Karpas-422 (cell line): ENCODE results near the gene NPEPPS. TPM values are rescaled to one million over a fixed set of nuclear protein-coding genes. Genes with fewer than 3 reads are reported as not detected.

Experiments used
- DNase-seq: peaks from one replicate; pipeline ENCODE4 v3.0.0-alpha.2; 2015
- H2AFZ ChIP-seq: fragments of 200-600 bp; sonication (generic); 2 replicates; pipeline ENCODE4 v1.6.1; 2014; ENCODE audit warnings: antibody characterized with exemption, low read length, mixed read lengths
- H3K27ac ChIP-seq: fragments of 200-600 bp; sonication (generic); 2 replicates; pipeline ENCODE4 v1.5.1; 2014; ENCODE audit warnings: mild to moderate bottlenecking, low read length, moderate library complexity
- H3K27me3 ChIP-seq: fragments of 200-600 bp; sonication (generic); 2 replicates; pipeline ENCODE4 v1.6.1; 2014; ENCODE audit warnings: low read length, mixed read lengths
- H3K36me3 ChIP-seq: fragments of 200-600 bp; sonication (generic); 2 replicates; pipeline ENCODE4 v1.6.1; 2014; ENCODE audit warnings: low read length, mixed read lengths; ENCODE audit not compliant: insufficient read depth
- H3K4me1 ChIP-seq: fragments of 200-600 bp; sonication (generic); 2 replicates; pipeline ENCODE4 v1.6.1; 2014; ENCODE audit warnings: mild to moderate bottlenecking, low read length, mixed read lengths
- H3K4me2 ChIP-seq: fragments of 200-600 bp; sonication (generic); 2 replicates; pipeline ENCODE4 v1.6.1; 2014; ENCODE audit warnings: low read length, low read depth, mild to moderate bottlenecking; ENCODE audit not compliant: poor library complexity, severe bottlenecking
- H3K4me3 ChIP-seq: fragments of 200-600 bp; sonication (generic); 2 replicates; pipeline ENCODE4 v1.5.1; 2014; ENCODE audit warnings: mild to moderate bottlenecking, antibody characterized with exemption, low read length, mixed read lengths
- H3K79me2 ChIP-seq: fragments of 200-600 bp; sonication (generic); 2 replicates; pipeline ENCODE4 v1.6.1; 2014; ENCODE audit warnings: mild to moderate bottlenecking, low read length, mixed read lengths
- H3K9ac ChIP-seq: fragments of 200-600 bp; sonication (generic); 2 replicates; pipeline ENCODE4 v1.6.0; 2014; ENCODE audit warnings: low read length
- H3K9me2 ChIP-seq: fragments of 200-600 bp; sonication (generic), shearing (Covaris generic); replicated peaks from 2 replicates; pipeline ENCODE4 v1.6.0; 2014; ENCODE audit warnings: mild to moderate bottlenecking, low read length, moderate library complexity; ENCODE audit not compliant: insufficient read depth
- H3K9me3 ChIP-seq: fragments of 300-700, 200-600 bp; sonication (generic); 2 replicates; pipeline ENCODE4 v1.6.1; 2014; ENCODE audit warnings: low read length, mixed read lengths
- H4K20me1 ChIP-seq: fragments of 200-600 bp; sonication (generic); 2 replicates; pipeline ENCODE4 v1.6.1; 2014; ENCODE audit warnings: mild to moderate bottlenecking, antibody characterized with exemption, low read length, low read depth; ENCODE audit not compliant: insufficient read depth
- small RNA-seq: library from RNA; depleted of rRNA; stranded (forward); fragments of <200 nt; gene quantifications from one replicate; pipeline ENCODE3, GENCODE V24; 2014
- total RNA-seq: library from RNA; depleted of rRNA; stranded (reverse); fragments of >200 nt; shearing (Covaris generic); gene quantifications from 2 replicates; pipeline ENCODE4 v1.2.3, GENCODE V29; 2014; ENCODE audit warnings: low replicate concordance; rRNA removed

Gene NPEPPS
- total RNA-seq, 1 experiment from 2014 or later, result 64.4 TPM

DNA sequence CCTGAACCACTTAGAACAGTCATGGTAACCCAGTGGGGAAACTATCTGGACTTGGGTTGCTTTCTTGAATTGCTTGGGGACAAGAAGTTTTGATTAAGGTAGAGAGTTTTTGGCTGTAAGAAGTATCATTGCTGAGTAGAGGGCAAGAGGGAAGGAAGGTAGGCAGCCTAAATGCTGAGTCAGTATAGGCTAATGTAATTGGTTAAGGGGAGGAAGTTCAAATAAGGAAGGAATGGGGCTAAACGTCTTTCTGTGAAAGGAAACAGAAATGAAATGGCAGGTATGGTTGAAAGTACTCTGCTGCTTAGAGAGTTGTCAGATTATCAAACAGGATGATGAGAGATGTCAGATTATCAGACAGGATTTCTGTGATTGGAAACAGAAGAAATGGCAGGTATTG lies 139.2 kb downstream of the NPEPPS start:
- Histone ChIP-seq H3K9ac (no peak overlapping the region), H3K9me2 (no peaks in the 10 kb centered on the region), H3K4me3 (no peak overlapping the region), H3K79me2 (peaks cover 20% of the 10 kb centered on the region), H3K36me3 (peaks cover 79% of the 10 kb centered on the region), H4K20me1 (peaks cover 19% of the 10 kb centered on the region; the same call in 1 of the 2 replicates), H3K27me3 (no peaks in the 10 kb centered on the region), H2AFZ (no peak overlapping the region), H3K4me1 (no peaks in the 10 kb centered on the region), H3K4me2 (no peak overlapping the region), H3K9me3 (no peaks in the 10 kb centered on the region), H3K27ac (no peak overlapping the region)
- DNase-seq, result no peak

Small RNAs within 50 kb of the gene (small RNA-seq; reads per million reads assigned to genes)
- not detected for gene RF00019

Other genes starting within 250 kb of the NPEPPS start
- gene EFCAB13, start 207.2 kb upstream of the NPEPPS start, total RNA-seq, result 0.58 and 1.0 TPM in 2 replicates
- gene KPNB1, start 118.8 kb downstream of the NPEPPS start, total RNA-seq, result 152 and 184 TPM in 2 replicates
- 0.25 and 0.56 TPM in 2 replicates for gene TBKBP1, start 163.1 kb downstream of the NPEPPS start, total RNA-seq
- gene TBX21, start 202.1 kb downstream of the NPEPPS start, total RNA-seq, result not detected in 2 replicates